GM12891 (cell line): ENCODE measurements around the gene ESR1.

Experiments used
- POLR2A ChIP-seq: IDR thresholded peaks from 2 replicates; pipeline ENCODE4 v1.6.1; 2011; ENCODE audit warnings: low read depth, low read length, control low read depth
- POLR2AphosphoS5 ChIP-seq: IDR thresholded peaks from 2 replicates; pipeline ENCODE4 v1.6.1; 2011; ENCODE audit warnings: low read depth, low read length, control low read depth
- SPI1 ChIP-seq: IDR thresholded peaks from 2 replicates; pipeline ENCODE4 v1.6.1; 2011; ENCODE audit warnings: low read depth, low read length, control low read depth

DNA sequence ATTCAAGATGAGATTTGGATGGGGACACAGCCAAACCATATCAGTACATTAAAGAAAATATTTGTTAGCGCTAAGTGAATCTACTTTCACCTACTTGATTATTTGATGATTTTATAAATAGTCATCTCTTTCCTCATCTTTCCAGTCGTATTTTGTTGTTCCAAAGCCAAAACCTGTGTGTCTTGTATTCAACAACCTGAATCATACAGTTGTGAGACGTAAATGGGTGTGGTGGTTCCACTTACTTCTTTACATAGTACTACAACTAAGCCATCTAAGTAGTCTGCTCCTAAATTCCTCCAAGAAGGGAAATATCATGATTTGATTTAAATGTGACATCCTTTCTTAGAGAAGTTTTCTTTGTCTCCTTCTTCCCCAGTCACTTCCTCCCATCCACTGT is 132.8 kb downstream of the ESR1 start:
- TF ChIP-seq POLR2AphosphoS5 (no peak), POLR2A (no peak), SPI1 (no peak)
